Mucosa of stomach (tissue), 1 donor: ENCODE measurements around the gene LYST.
"Not testable (repeated sequence)": the region's sequence is repeated elsewhere in the genome, so short reads cannot be mapped to it uniquely, and the experiment has no call there.

Source experiments
- H3K27me3 ChIP-seq: one replicate; pipeline ENCODE4 v1.7.0; 2013; ENCODE audit warnings: mild to moderate bottlenecking, low read length; ENCODE audit not compliant: control insufficient read depth, insufficient read depth
- H3K36me3 ChIP-seq: one replicate; pipeline ENCODE4 v1.7.0; 2013; ENCODE audit warnings: low read length; ENCODE audit not compliant: control insufficient read depth, insufficient read depth
- H3K4me1 ChIP-seq: one replicate; pipeline ENCODE4 v1.7.0; 2013; ENCODE audit warnings: mild to moderate bottlenecking, low read length; ENCODE audit not compliant: control insufficient read depth, insufficient read depth
- H3K4me3 ChIP-seq: one replicate; pipeline ENCODE4 v1.7.0; 2013; ENCODE audit warnings: low read length
- H3K9ac ChIP-seq: one replicate; pipeline ENCODE4 v1.7.0; 2013; ENCODE audit warnings: mild to moderate bottlenecking, low read length, moderate library complexity
- H3K9me3 ChIP-seq: one replicate; pipeline ENCODE4 v1.7.0; 2013; ENCODE audit warnings: mild to moderate bottlenecking, low read length, moderate library complexity; ENCODE audit not compliant: control insufficient read depth
- donor health status: Pancreatic carcinoma.

LYST gene

GRCh38 chr1:235642943-235643371 is 223.7 kb downstream of the LYST start:
- H3K9ac ChIP-seq: no peak overlapping the region

GRCh38 chr1:235642011-235642942 is 224.4 kb downstream of the LYST start:
- Histone ChIP-seq H3K4me3 (no peak overlapping the region), H3K4me1 (no peaks in the 10 kb centered on the region), H3K9ac (no peak overlapping the region), H3K27me3 (peaks cover 11% of the 10 kb centered on the region), H3K9me3 (no peaks in the 10 kb centered on the region), H3K36me3 (no peaks in the 10 kb centered on the region)

More at GRCh38 chr1:235642943-235643371, 223.7 kb downstream of the LYST start:
- H3K9me3 ChIP-seq: no peaks in the 10 kb centered on the region
- no peaks in the 10 kb centered on the region for H3K4me1 ChIP-seq
- peaks cover 13% of the 10 kb centered on the region for H3K27me3 ChIP-seq
- H3K36me3 ChIP-seq: no peaks in the 10 kb centered on the region
- no peak overlapping the region for H3K4me3 ChIP-seq

DNA sequence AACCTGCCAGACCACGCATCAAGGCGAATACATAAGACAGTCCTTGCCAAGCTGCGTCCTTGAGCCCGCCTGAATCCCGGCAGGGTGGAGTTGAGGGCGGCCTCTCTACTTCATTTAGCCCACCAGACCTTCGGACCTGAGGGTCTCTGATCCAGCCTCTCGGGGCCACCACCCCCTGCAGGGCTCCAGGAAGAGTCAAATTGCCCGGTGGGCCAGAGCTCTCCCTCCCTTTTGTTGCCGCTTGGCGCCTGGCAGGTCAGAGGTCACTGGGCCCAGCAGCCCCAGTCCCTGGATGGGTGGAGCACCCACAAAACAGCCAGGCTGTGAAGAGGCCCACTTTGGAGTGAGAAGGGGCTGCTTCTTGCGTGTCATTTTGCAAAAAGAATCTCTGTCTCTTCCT is 226.1 kb downstream of the LYST start:
- no peaks in the 10 kb centered on the region for H3K36me3 ChIP-seq
- no peaks in the 10 kb centered on the region for H3K9me3 ChIP-seq
- H3K27me3 ChIP-seq: peaks cover 5% of the 10 kb centered on the region
- no peaks in the 10 kb centered on the region for H3K4me1 ChIP-seq
- H3K9ac ChIP-seq: no peak overlapping the region
- H3K4me3 ChIP-seq: no peak overlapping the region

DNA sequence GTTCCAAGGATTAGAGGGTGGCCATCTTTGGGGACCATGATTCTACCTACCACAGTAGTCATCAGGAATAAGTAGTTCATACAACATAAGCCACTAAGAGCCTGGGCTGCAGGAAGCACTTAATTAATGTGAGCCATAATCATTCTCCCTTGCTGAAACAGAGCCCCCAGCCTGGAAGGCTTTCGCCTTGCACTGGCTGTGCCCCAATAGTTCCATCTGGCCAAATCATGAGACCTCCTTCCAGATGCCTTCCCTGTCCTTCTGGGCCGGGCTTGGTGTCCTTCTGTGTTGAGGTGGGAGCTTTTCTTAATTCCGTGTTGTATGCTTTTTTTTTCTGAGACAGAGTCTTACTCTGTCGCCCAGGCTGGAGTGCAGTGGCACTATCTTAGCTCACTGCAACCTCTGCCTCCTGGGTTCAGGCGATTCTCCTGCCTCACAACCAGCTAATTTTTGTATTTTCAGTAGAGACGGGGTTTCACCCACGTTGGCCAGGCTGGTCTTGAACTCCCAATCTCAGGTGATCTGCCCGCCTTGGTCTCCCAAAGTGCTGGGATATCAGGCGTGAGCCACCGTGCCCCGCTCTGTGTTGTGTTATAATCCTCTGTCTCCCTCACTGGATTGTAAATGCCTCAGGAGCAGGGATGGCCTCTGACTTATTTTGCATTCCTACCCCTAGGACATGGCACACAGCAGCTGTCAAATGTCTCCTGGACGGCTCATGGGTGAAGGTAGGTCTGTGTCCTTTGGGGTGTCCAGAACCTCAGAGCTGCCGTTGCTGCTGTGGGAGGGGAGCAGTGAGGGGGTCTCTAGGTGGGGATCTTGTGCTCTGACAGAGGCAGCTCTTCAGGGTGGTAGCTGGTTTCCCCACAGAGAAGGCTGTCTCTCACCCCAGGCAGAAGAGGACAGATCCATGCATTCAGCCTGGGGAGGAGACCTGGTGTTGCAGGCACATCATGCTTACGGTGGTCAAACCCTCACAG is 227.2 kb downstream of the LYST start:
- Histone ChIP-seq H3K36me3 (no peaks in the 10 kb centered on the region), H3K27me3 (peaks cover 5% of the 10 kb centered on the region), H3K4me1 (no peaks in the 10 kb centered on the region), H3K4me3 (no peak overlapping the region), H3K9ac (no peak overlapping the region), H3K9me3 (no peaks in the 10 kb centered on the region)

GRCh38 chr1:235638612-235639011 is 228.1 kb downstream of the LYST start:
- not testable (repeated sequence) for H3K9me3 ChIP-seq, H3K4me1 ChIP-seq, H3K27me3 ChIP-seq, H3K4me3 ChIP-seq, H3K36me3 ChIP-seq, H3K9ac ChIP-seq

DNA sequence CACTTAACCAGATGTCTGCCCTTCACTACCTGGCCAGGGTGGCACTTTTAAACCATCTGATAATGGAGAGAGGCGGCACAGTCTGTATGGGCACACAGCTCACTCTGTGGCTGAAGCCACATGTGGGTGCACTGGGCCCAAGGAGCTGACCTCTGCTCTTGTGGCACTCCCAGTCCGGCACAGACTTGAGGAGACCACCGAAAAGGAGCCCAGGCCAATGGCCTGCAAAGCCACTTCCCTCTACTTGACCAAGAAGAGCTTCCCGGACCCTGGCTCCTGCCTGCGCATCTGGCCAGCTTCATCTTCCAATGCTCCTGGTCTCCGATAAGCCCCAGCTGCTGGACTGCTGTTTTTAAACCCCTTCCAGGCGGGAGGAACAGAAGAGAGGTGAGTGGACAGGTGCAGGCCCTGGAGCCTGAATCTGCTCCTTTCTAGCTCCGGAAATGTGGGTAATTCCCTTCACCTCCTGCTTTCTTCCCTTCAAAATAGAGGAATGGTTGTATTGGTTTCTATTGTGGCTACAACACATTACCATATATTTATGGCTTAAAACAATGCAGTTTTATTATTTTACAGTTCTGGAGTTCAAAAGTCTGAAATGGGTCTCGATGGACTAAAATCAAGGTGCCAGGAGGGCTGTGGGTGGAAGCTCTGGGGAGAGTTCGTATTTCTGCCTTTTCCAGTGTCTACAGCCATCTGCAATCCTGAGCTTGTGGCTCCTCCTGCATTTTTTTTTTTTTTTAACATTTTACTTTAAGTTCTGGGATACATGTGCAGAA is 228.8 kb downstream of the LYST start:
- Histone ChIP-seq H3K27me3 (peaks cover 8% of the 10 kb centered on the region), H3K4me3 (no peak overlapping the region), H3K36me3 (no peaks in the 10 kb centered on the region), H3K9ac (no peak overlapping the region), H3K4me1 (no peaks in the 10 kb centered on the region), H3K9me3 (no peaks in the 10 kb centered on the region)

DNA sequence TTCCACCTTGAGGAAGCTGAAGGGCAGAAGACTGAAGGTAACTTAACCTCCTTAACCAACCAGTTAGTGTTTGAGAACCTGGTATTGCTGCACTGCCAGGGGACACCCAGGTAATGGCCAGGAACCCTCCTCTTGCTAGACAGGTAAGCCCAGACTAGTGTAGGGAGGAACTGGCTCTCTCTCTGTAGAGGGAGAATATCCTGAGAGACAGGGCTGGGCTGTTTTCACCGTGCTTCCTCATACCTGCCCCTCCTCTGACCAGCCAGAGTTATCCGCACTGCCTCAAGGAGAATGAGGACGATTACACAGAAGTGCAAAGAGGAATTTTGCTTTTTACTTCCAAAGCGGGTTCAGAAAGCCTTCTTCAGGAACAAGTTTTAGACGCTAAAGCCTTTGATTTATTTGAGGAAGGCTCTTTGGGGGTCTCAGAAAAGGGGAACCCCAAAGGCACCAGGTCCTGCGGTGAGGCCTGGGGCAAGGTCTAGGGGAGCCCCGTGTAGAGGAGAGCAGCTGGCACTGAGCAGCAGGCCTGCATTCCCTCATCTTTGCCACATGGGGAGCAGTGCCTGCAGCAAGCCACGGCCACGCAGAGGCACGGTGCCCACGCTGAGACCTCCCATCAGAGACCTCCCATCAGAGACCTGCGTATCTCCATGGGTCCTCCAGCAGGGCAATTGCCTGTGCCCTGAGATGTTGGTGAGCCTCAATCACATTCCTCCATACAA is 230.6 kb downstream of the LYST start:
- Histone ChIP-seq H3K9me3 (no peaks in the 10 kb centered on the region), H3K9ac (no peak overlapping the region), H3K4me1 (no peaks in the 10 kb centered on the region)

DNA sequence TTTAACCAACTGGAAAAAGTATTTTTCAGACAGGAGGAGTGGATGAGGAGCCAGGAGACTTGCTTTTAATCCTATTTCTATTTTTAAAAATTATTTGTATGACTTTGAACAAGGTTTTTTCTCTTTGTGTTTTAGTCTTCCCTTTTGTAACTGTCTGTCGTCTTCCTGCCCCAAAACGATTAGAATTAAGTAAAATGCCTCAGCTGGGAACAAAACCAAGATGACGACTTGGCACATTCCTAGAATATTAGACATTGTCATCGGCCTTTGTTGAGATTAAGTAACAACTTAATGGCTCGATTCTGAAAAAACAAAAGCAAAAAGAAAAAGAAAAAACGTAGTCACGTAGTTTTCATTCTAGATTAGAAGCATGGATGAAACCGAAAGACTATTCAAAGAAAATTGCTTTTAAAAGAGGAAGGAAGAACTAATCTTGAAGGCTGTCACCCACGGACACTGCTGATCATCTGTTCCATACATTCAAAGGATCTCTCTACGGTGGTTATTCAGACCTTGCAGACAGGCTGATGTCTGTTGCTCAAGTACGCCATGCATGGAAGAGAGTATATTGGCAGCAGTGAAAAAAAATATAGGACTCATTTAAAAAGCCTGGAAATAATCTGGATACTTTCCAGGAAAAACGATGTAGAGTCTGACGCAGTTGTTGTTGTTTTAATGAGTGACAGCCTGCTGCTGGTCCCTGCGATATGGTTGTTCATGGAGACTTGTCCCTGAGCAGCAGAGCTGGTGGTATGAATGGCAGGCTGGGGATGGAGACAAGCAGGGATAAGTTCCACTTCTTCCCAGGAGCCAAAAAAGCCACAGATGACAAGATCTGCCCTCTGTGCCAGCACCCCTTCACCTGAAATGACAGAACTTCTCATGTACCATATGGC is 234.0 kb downstream of the LYST start:
- Histone ChIP-seq H3K27me3 (peaks cover 4% of the 10 kb centered on the region), H3K4me3 (no peak overlapping the region), H3K36me3 (no peaks in the 10 kb centered on the region), H3K9ac (no peak overlapping the region), H3K9me3 (no peaks in the 10 kb centered on the region), H3K4me1 (no peaks in the 10 kb centered on the region)

More for the DNA sequence above, 230.6 kb downstream of the LYST start:
- H3K27me3 ChIP-seq: peaks cover 4% of the 10 kb centered on the region
- no peak overlapping the region for H3K4me3 ChIP-seq
- H3K36me3 ChIP-seq: no peaks in the 10 kb centered on the region

DNA sequence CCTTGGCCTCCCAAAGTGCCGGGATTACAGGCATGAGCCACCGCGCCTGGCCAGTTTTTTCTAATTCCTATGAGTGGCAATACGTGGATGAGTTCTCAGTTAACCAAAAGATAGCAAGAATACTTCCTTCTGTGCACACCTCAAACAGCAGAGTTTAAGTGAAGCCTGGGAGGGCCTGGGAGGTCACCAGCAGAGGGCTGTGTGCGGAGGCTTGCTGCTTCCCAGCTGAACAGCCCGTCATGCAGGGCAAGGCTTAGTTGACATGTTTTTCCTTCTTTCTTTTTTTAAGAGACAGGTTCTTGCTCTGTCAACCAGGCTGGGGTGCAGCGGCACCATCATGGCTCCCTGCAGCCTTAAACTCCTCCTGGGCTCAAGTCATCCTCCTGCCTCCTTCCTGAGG is 234.9 kb downstream of the LYST start:
- H3K9ac ChIP-seq: no peak overlapping the region
- peaks cover 4% of the 10 kb centered on the region for H3K27me3 ChIP-seq
- no peaks in the 10 kb centered on the region for H3K9me3 ChIP-seq
- H3K4me1 ChIP-seq: no peaks in the 10 kb centered on the region
- H3K4me3 ChIP-seq: no peak overlapping the region
- no peaks in the 10 kb centered on the region for H3K36me3 ChIP-seq

DNA sequence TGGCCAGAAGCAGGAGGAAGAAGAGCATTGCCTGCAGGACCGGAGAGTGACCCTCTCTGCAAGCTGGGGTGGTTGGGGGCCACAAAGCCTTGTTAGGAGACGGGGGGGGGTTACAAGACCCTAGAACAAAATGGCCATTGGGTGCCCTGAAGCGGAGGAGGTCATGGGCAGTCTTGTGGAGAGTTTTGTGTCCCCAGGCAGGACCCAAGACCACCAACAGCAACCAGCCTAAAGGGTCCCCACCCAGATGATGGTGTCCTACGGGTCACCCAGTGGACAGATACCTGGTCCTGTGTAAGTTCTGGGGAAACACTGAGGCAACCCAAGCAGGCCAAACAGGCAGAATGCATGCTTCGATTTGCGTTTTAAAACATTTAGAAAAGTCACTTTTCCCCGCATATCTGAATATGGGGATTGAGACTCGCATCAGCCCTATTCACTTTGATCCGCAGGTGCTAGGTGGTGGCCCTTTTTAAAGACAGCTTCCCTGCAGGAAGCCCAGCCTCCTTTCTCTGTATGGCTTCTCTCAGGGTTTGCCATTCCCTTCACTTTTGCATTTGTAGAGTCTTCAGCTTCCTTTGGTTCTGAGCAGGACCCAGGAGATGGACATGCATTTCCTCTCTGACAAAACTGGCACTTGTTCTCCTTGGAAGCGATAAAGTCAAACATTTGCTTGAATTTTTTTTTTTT is 238.2 kb downstream of the LYST start:
- H3K36me3 ChIP-seq: no peaks in the 10 kb centered on the region
- no peak overlapping the region for H3K4me3 ChIP-seq
- H3K9me3 ChIP-seq: no peaks in the 10 kb centered on the region
- no peaks in the 10 kb centered on the region for H3K4me1 ChIP-seq
- no peak overlapping the region for H3K9ac ChIP-seq
- peaks cover 4% of the 10 kb centered on the region for H3K27me3 ChIP-seq
